Neural cell (in vitro differentiated cells): ENCODE data around the gene LMLN.

Experiments used
- CTCF ChIP-seq: fragments of 450-650 bp; IDR thresholded peaks from 2 replicates; pipeline ENCODE4 v1.5.1; 2014; ENCODE audit warnings: antibody characterized with exemption, mild to moderate bottlenecking, moderate library complexity; ENCODE audit not compliant: poor library complexity, severe bottlenecking
- EZH2 ChIP-seq: fragments of 200-600, 300-800 bp; shearing (Covaris generic), sonication (generic); IDR thresholded peaks from 2 replicates; pipeline ENCODE4 v1.6.1; 2014; ENCODE audit warnings: antibody characterized with exemption, low read length, borderline replicate concordance, mild to moderate bottlenecking; ENCODE audit not compliant: insufficient read depth, poor library complexity, severe bottlenecking
- RAD21 ChIP-seq: fragments of 450-650 bp; conservative IDR thresholded peaks from 2 replicates; pipeline ENCODE4 v1.6.1; 2014; ENCODE audit warnings: antibody characterized with exemption, mild to moderate bottlenecking, moderate library complexity
- SMC3 ChIP-seq: fragments of 450-650 bp; conservative IDR thresholded peaks from 2 replicates; pipeline ENCODE4 v1.6.1; 2014; ENCODE audit warnings: antibody characterized with exemption, mild to moderate bottlenecking, moderate library complexity; ENCODE audit not compliant: poor library complexity
- TAF1 ChIP-seq: IDR thresholded peaks from 2 replicates; pipeline ENCODE4 v1.6.1; 2012; ENCODE audit warnings: low read depth

GRCh38 chr3:198043119-198043518, 83.1 kb downstream of the LMLN start:
- TF ChIP-seq CTCF (no peak), RAD21 (no peak), EZH2 (no peak), TAF1 (no peak), SMC3 (no peak)
